BLaER1 (cell line): Measurements from ENCODE around the gene PARD3B.

Experiments
- H3K27ac ChIP-seq: shearing (Covaris generic); formaldehyde crosslinking; 2 replicates; pipeline ENCODE4 v1.8.1; 2022
- H3K27me3 ChIP-seq: shearing (Covaris generic); formaldehyde crosslinking; 2 replicates; pipeline ENCODE4 v1.8.1; 2022
- H3K36me3 ChIP-seq: shearing (Covaris generic); formaldehyde crosslinking; 2 replicates; pipeline ENCODE4 v1.8.1; 2022
- H3K4me1 ChIP-seq: shearing (Covaris generic); formaldehyde crosslinking; 2 replicates; pipeline ENCODE4 v1.8.1; 2022
- H3K4me2 ChIP-seq: shearing (Covaris generic); formaldehyde crosslinking; 2 replicates; pipeline ENCODE4 v1.8.1; 2022
- H3K4me3 ChIP-seq: shearing (Covaris generic); formaldehyde crosslinking; 2 replicates; pipeline ENCODE4 v1.8.1; 2022
- H3K9ac ChIP-seq: shearing (Covaris generic); formaldehyde crosslinking; 2 replicates; pipeline ENCODE4 v1.8.1; 2022
- H3K9me3 ChIP-seq: shearing (Covaris generic); formaldehyde crosslinking; 2 replicates; pipeline ENCODE4 v1.8.1; 2022
- H4K20me1 ChIP-seq: shearing (Covaris generic); formaldehyde crosslinking; 2 replicates; pipeline ENCODE4 v1.8.1; 2022
- Cebpa-rat ChIP-seq: shearing (Covaris generic); IDR thresholded peaks from 2 replicates; pipeline ENCODE4 v1.8.1; 2022

Gene PARD3B

GRCh38 chr2:205297846-205298245 lies 752.6 kb downstream of the PARD3B start:
- H4K20me1 ChIP-seq: no peaks in the 10 kb centered on the region
- no peaks in the 10 kb centered on the region for H3K4me1 ChIP-seq
- no peaks in the 10 kb centered on the region for H3K9me3 ChIP-seq
- no peaks in the 10 kb centered on the region for H3K36me3 ChIP-seq
- no peak overlapping the region for H3K9ac ChIP-seq
- no peaks in the 10 kb centered on the region for H3K27me3 ChIP-seq
- no peak overlapping the region for H3K27ac ChIP-seq
- TF ChIP-seq Cebpa-rat: no peak
- no peak overlapping the region for H3K4me2 ChIP-seq
- no peak overlapping the region for H3K4me3 ChIP-seq

GRCh38 chr2:205311201-205311600 lies 765.9 kb downstream of the PARD3B start:
- Histone ChIP-seq H3K9ac (no peak overlapping the region), H3K36me3 (no peaks in the 10 kb centered on the region), H3K9me3 (no peaks in the 10 kb centered on the region), H4K20me1 (no peaks in the 10 kb centered on the region), H3K27ac (no peak overlapping the region), H3K27me3 (no peaks in the 10 kb centered on the region), H3K4me1 (no peaks in the 10 kb centered on the region), H3K4me3 (no peak overlapping the region), H3K4me2 (no peak overlapping the region)
- TF ChIP-seq Cebpa-rat: no peak

- Histone ChIP-seq H3K9me3 (no peaks in the 10 kb centered on the region; the same call in 1 of the 2 replicates), H3K36me3 (no peaks in the 10 kb centered on the region), H3K4me3 (no peak overlapping the region), H3K4me1 (no peaks in the 10 kb centered on the region), H3K9ac (no peak overlapping the region), H3K27ac (no peak overlapping the region), H4K20me1 (no peaks in the 10 kb centered on the region), H3K27me3 (no peaks in the 10 kb centered on the region), H3K4me2 (no peak overlapping the region)
- TF ChIP-seq Cebpa-rat: no peak
Observed at GRCh38 chr2:205321231-205321630, 776.0 kb downstream of the PARD3B start.

GRCh38 chr2:205323929-205324328 lies 778.7 kb downstream of the PARD3B start:
- H3K27ac ChIP-seq: no peak overlapping the region

GRCh38 chr2:205324355-205324754 lies 779.1 kb downstream of the PARD3B start:
- no peak overlapping the region for H3K27ac ChIP-seq
- no peaks in the 10 kb centered on the region for H3K4me1 ChIP-seq
- H3K9me3 ChIP-seq: no peaks in the 10 kb centered on the region; the same call in 1 of the 2 replicates
- no peak overlapping the region for H3K4me3 ChIP-seq
- TF ChIP-seq Cebpa-rat: no peak
- H3K4me2 ChIP-seq: no peak overlapping the region
- no peaks in the 10 kb centered on the region for H4K20me1 ChIP-seq
- H3K36me3 ChIP-seq: no peaks in the 10 kb centered on the region
- H3K27me3 ChIP-seq: no peaks in the 10 kb centered on the region
- no peak overlapping the region for H3K9ac ChIP-seq

More at GRCh38 chr2:205323929-205324328, 778.7 kb downstream of the PARD3B start:
- Histone ChIP-seq H3K4me3 (no peak overlapping the region), H3K4me2 (no peak overlapping the region), H3K27me3 (no peaks in the 10 kb centered on the region), H3K36me3 (no peaks in the 10 kb centered on the region), H3K4me1 (no peaks in the 10 kb centered on the region), H3K9ac (no peak overlapping the region), H4K20me1 (no peaks in the 10 kb centered on the region), H3K9me3 (no peaks in the 10 kb centered on the region; the same call in 1 of the 2 replicates)
- no peak for TF ChIP-seq Cebpa-rat

- no peaks in the 10 kb centered on the region for H4K20me1 ChIP-seq
- no peaks in the 10 kb centered on the region for H3K9me3 ChIP-seq
- no peak for TF ChIP-seq Cebpa-rat
- H3K27ac ChIP-seq: no peak overlapping the region
- no peaks in the 10 kb centered on the region for H3K27me3 ChIP-seq
- no peaks in the 10 kb centered on the region for H3K36me3 ChIP-seq
- no peak overlapping the region for H3K9ac ChIP-seq
- H3K4me3 ChIP-seq: no peak overlapping the region
- H3K4me1 ChIP-seq: no peaks in the 10 kb centered on the region
- H3K4me2 ChIP-seq: no peak overlapping the region
Observed at GRCh38 chr2:205333351-205333750, 788.1 kb downstream of the PARD3B start.

- Histone ChIP-seq H3K9me3 (no peaks in the 10 kb centered on the region), H4K20me1 (no peaks in the 10 kb centered on the region), H3K27ac (no peak overlapping the region), H3K9ac (no peak overlapping the region), H3K4me1 (no peaks in the 10 kb centered on the region), H3K36me3 (no peaks in the 10 kb centered on the region), H3K4me2 (no peak overlapping the region), H3K27me3 (no peaks in the 10 kb centered on the region), H3K4me3 (no peak overlapping the region)
- no peak for TF ChIP-seq Cebpa-rat
Observed at GRCh38 chr2:205337274-205337673, 792.0 kb downstream of the PARD3B start.

GRCh38 chr2:205338156-205338555 lies 792.9 kb downstream of the PARD3B start:
- H3K27me3 ChIP-seq: no peaks in the 10 kb centered on the region
- no peak overlapping the region for H3K4me2 ChIP-seq
- no peak for TF ChIP-seq Cebpa-rat
- no peaks in the 10 kb centered on the region for H3K4me1 ChIP-seq
- no peaks in the 10 kb centered on the region for H3K36me3 ChIP-seq
- no peaks in the 10 kb centered on the region for H3K9me3 ChIP-seq
- no peak overlapping the region for H3K4me3 ChIP-seq
- H3K9ac ChIP-seq: no peak overlapping the region
- H4K20me1 ChIP-seq: no peaks in the 10 kb centered on the region
- H3K27ac ChIP-seq: no peak overlapping the region

GRCh38 chr2:205343103-205343502 lies 797.8 kb downstream of the PARD3B start:
- no peak overlapping the region for H3K4me3 ChIP-seq
- no peaks in the 10 kb centered on the region for H4K20me1 ChIP-seq
- H3K9me3 ChIP-seq: no peaks in the 10 kb centered on the region
- no peak overlapping the region for H3K9ac ChIP-seq
- no peak overlapping the region for H3K4me2 ChIP-seq
- H3K27ac ChIP-seq: no peak overlapping the region
- H3K4me1 ChIP-seq: no peaks in the 10 kb centered on the region
- no peak for TF ChIP-seq Cebpa-rat
- no peaks in the 10 kb centered on the region for H3K36me3 ChIP-seq
- no peaks in the 10 kb centered on the region for H3K27me3 ChIP-seq

- no peak overlapping the region for H3K9ac ChIP-seq
- no peak overlapping the region for H3K4me3 ChIP-seq
- no peaks in the 10 kb centered on the region for H3K27me3 ChIP-seq
- no peak for TF ChIP-seq Cebpa-rat
- no peaks in the 10 kb centered on the region for H3K9me3 ChIP-seq
- no peak overlapping the region for H3K27ac ChIP-seq
- H3K4me1 ChIP-seq: peaks cover 3% of the 10 kb centered on the region; the same call in 1 of the 2 replicates
- H4K20me1 ChIP-seq: no peaks in the 10 kb centered on the region
- H3K4me2 ChIP-seq: no peak overlapping the region
- no peaks in the 10 kb centered on the region for H3K36me3 ChIP-seq
Observed at GRCh38 chr2:205346649-205347048, 801.4 kb downstream of the PARD3B start.

- no peak for TF ChIP-seq Cebpa-rat
- no peak overlapping the region for H3K4me2 ChIP-seq
- no peak overlapping the region for H3K9ac ChIP-seq
- H3K27ac ChIP-seq: no peak overlapping the region
- no peak overlapping the region for H3K4me3 ChIP-seq
- peaks cover 3% of the 10 kb centered on the region; the same call in 1 of the 2 replicates for H3K4me1 ChIP-seq
- H3K36me3 ChIP-seq: no peaks in the 10 kb centered on the region
- H4K20me1 ChIP-seq: no peaks in the 10 kb centered on the region
- no peaks in the 10 kb centered on the region for H3K27me3 ChIP-seq
- H3K9me3 ChIP-seq: no peaks in the 10 kb centered on the region
Observed at GRCh38 chr2:205347899-205348298, 802.6 kb downstream of the PARD3B start.
